Vagina (tissue), 2 donors: ENCODE results near the gene ADAT3.

Experiments used
- CTCF ChIP-seq, 3 experiments: fragments of 450-650 bp in 2 of 3; fragments of 200-600 bp in 1 of 3; sonication (generic) in 1 of 3; IDR thresholded peaks; one replicate each; pipeline ENCODE4 v1.5.1; 2017 to 2019; ENCODE audit warnings: antibody characterized with exemption in 3 of 3, mild to moderate bottlenecking in 2 of 3, moderate library complexity in 2 of 3
- POLR2AphosphoS5 ChIP-seq, 2 donors: sonication (generic); formaldehyde crosslinking; IDR thresholded peaks; one replicate each; pipeline ENCODE4 v1.9.0; 2017; ENCODE audit warnings: antibody characterized with exemption in 2 of 2, mild to moderate bottlenecking in 2 of 2, low read depth in 1 of 2; ENCODE audit not compliant: insufficient read depth in 1 of 2

GRCh38 chr19:1862424-1863327, 42.5 kb upstream of the ADAT3 start:
- no peak for TF ChIP-seq CTCF (IDR thresholded peaks at IDR 0.05)
- no peak for TF ChIP-seq POLR2AphosphoS5 (IDR thresholded peaks at IDR 0.05; ENCODE audit: insufficient read depth in 1 of 2, low read depth in 1 of 2)
